Measurements from ENCODE around the gene STPG4. TPM values are rescaled to one million over a fixed set of nuclear protein-coding genes. Genes with fewer than 3 reads are reported as not detected.

The STPG4 gene
- total RNA-seq (2022; extraction: Qiagen RNA extraction; ENCODE audit: low read depth) = 0.12 TPM in 1 of 5 replicates, not detected in the others

GRCh38 chr2:47155091-47155876 lies at the start of gene STPG4:
TSS of gene STPG4 (minus strand) at chr2:47155308. CDS start at chr2:47155251, 57 bp downstream.

Other genes starting within 250 kb of the STPG4 start
- 97.0 to 115 TPM (median 108 TPM) in 5 replicates for gene MCFD2, start 239.5 kb downstream of the STPG4 start, total RNA-seq (2022; extraction: Qiagen RNA extraction; ENCODE audit: low read depth)
- 31.0 to 35.2 TPM (median 33.0 TPM) in 5 replicates for gene TTC7A, start 214.1 kb downstream of the STPG4 start, total RNA-seq (2022; extraction: Qiagen RNA extraction; ENCODE audit: low read depth)
- gene CALM2, start 21.2 kb upstream of the STPG4 start, total RNA-seq (2022; extraction: Qiagen RNA extraction; ENCODE audit: low read depth) = 889 to 1,225 TPM (median 992 TPM) in 5 replicates
- gene EPCAM, start 214.0 kb upstream of the STPG4 start, total RNA-seq (2022; extraction: Qiagen RNA extraction; ENCODE audit: low read depth) = 4.4 to 6.0 TPM (median 5.4 TPM) in 5 replicates
- gene MSH2, start 247.8 kb upstream of the STPG4 start, total RNA-seq (2022; extraction: Qiagen RNA extraction; ENCODE audit: low read depth) = 40.7 to 60.4 TPM (median 43.8 TPM) in 5 replicates

All from A549 treated with CpdA at 1 μM for 4 hours (cell line).